Ascending aorta (tissue), 2 donors: ENCODE measurements around the gene NDUFAF5. TPM values are rescaled to one million over a fixed set of nuclear protein-coding genes. Genes with fewer than 3 reads are reported as not detected.

ENCODE experiments used
- DNase-seq, 2 donors: peaks; one replicate each; pipeline ENCODE4 v3.0.0-alpha.2; 2019; ENCODE audit warnings: low spot score in 2 of 2
- H3K27ac ChIP-seq, 2 donors: fragments of 200-600 bp; sonication (generic); one replicate each; pipeline ENCODE4 v1.5.1; 2016 to 2017; ENCODE audit warnings: mild to moderate bottlenecking in 1 of 2
- H3K27me3 ChIP-seq: fragments of 200-600 bp; sonication (generic); one replicate; pipeline ENCODE4 v1.5.1; 2017
- H3K36me3 ChIP-seq, 2 donors: fragments of 200-600 bp; sonication (generic); one replicate each; pipeline ENCODE4 v1.5.1; 2016
- H3K4me1 ChIP-seq, 2 donors: fragments of 200-600 bp; sonication (generic); one replicate each; pipeline ENCODE4 v1.5.1; 2016 to 2017; ENCODE audit warnings: mild to moderate bottlenecking in 1 of 2
- H3K4me3 ChIP-seq, 2 donors: fragments of 200-600 bp; sonication (generic); one replicate each; pipeline ENCODE4 v1.5.1; 2016 to 2017; ENCODE audit warnings: mild to moderate bottlenecking in 1 of 2
- H3K9me3 ChIP-seq, 2 donors: fragments of 200-600 bp; sonication (generic); one replicate each; pipeline ENCODE4 v1.5.1; 2016
- CTCF ChIP-seq, 3 experiments: fragments of 200-600 bp in 2 of 3; fragments of 450-650 bp in 1 of 3; sonication (generic) in 2 of 3; IDR thresholded peaks; one replicate each; pipeline ENCODE4 v1.5.1; 2016 to 2019; ENCODE audit warnings: antibody characterized with exemption in 3 of 3, mild to moderate bottlenecking in 1 of 3, moderate library complexity in 1 of 3
- intact Hi-C: fragments of 100-400 bp; cut with DNase I; formaldehyde crosslinking; loops from one replicate; pipeline ENCODE4 v1.15.1; 2023
- total RNA-seq: library from RNA; depleted of rRNA; stranded (reverse); fragments of >200 nt; gene quantifications from one replicate; pipeline ENCODE4 v1.1.0, GENCODE V29; 2016

Gene NDUFAF5
- total RNA-seq, 1 donor from 2014 or later: 84.3 TPM

DNA sequence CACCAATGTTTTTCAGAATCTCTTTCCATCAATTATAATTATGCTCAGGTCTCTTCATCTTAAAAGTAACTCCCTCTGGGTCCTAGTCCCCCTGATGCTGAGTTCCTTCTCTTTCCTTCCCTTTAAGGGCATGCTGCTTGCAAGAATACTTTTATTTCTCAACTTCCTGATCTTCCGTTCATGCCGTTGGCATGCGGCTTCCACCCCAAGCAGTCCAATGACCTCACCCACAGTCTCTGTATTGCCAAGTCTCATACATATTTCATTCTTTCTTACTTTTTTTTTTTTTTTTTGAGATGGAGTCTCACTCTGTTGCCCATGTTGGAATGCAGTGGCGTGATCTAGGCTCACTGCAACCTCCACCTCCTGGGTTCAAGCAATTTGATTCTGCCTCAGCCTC, 83.5 kb downstream of the NDUFAF5 start:
- Histone ChIP-seq H3K4me3 (no peak overlapping the region), H3K36me3 (no peaks in the 10 kb centered on the region), H3K4me1 (peaks cover 9 to 16% of the 10 kb centered on the region in 2 donors), H3K27me3 (no peaks in the 10 kb centered on the region), H3K27ac (peak overlapping the region; percentile 76 to 79), H3K9me3 (no peaks in the 10 kb centered on the region)
- intact Hi-C loops: no loop called here
- no peak for TF ChIP-seq CTCF (IDR thresholded peaks at IDR 0.05)
- DNase-seq: peak; percentile 38 to 77

DNA sequence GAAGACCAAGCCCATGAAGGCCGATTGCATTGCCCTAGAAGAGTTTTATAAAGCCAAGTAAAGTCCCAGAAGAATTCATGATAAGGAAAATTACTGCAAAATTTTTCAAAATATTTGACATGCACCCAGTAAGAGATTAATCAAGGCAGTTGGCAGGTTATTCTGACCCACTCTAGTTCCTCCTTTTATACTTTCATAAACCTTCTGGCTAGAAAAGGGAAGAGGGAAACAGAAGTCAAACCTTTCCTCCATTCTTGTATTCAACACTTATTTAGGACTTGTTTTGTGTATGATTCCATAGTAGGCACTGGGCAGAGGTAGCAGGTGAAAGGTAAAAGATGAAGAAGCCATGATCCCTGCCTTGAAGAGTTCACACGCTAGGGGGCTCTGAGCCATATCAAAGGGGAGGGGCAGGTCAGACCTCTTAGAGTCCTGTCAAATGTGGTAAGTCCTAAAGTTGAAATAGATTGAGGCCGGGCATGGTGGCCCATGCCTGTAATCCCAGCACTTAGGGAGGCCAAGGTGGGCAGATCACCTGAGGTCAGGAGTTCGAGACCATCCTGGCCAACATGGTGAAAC, 85.4 kb downstream of the NDUFAF5 start:
- intact Hi-C loops: no loop called here
- Histone ChIP-seq H3K27ac (peak overlapping the region in 1 of 2 donors; percentile 57), H3K27me3 (no peaks in the 10 kb centered on the region), H3K9me3 (no peaks in the 10 kb centered on the region), H3K36me3 (no peaks in the 10 kb centered on the region), H3K4me3 (no peak overlapping the region), H3K4me1 (peaks cover 9 to 15% of the 10 kb centered on the region in 2 donors)
- TF ChIP-seq CTCF (IDR thresholded peaks at IDR 0.05): no peak
- no peak for DNase-seq

Other genes starting within 250 kb of the NDUFAF5 start
- gene TASP1, start 146.1 kb upstream of the NDUFAF5 start, total RNA-seq: 17.2 TPM
- gene ESF1, start 109 bp upstream of the NDUFAF5 start, total RNA-seq: 5.7 TPM
- not detected for gene SEL1L2, start 205.6 kb downstream of the NDUFAF5 start, total RNA-seq
- gene MACROD2, start 210.5 kb downstream of the NDUFAF5 start, total RNA-seq: 3.5 TPM